SK-N-MC (cell line): ENCODE results near the gene ZNF575.
"Not testable (repeated sequence)": the region's sequence is repeated elsewhere in the genome, so short reads cannot be mapped to it uniquely, and the experiment has no call there.

Source experiments
- DNase-seq: peaks from one replicate; pipeline ENCODE4 v3.0.0-alpha.2; 2011; ENCODE audit warnings: low read depth, low spot score
- H3K27ac ChIP-seq: fragments of 200-600 bp; sonication (generic); 2 replicates; pipeline ENCODE4 v1.5.1; 2016; ENCODE audit warnings: mixed run types
- H3K36me3 ChIP-seq: fragments of 200-600 bp; sonication (generic); 2 replicates; pipeline ENCODE4 v1.6.1; 2017; ENCODE audit warnings: antibody characterized with exemption, low read length, mixed read lengths; ENCODE audit not compliant: insufficient read depth
- H3K4me3 ChIP-seq: fragments of 200-600 bp; sonication (generic); 2 replicates; pipeline ENCODE4 v1.5.1; 2016
- H3K9ac ChIP-seq: fragments of 200-600 bp; sonication (generic); 2 replicates; pipeline ENCODE4 v1.8.0; 2017; ENCODE audit warnings: mixed run types, mixed read lengths; ENCODE audit not compliant: insufficient read length
- H3K9me3 ChIP-seq: fragments of 200-600 bp; sonication (generic); 2 replicates; pipeline ENCODE4 v1.6.1; 2017; ENCODE audit warnings: low read depth, mild to moderate bottlenecking, antibody characterized with exemption, low read length, moderate library complexity, mixed read lengths
- EZH2 ChIP-seq: fragments of 200-600 bp; sonication (generic); IDR thresholded peaks from one replicate; pipeline ENCODE4 v1.6.1; 2017; ENCODE audit warnings: antibody characterized with exemption
- FOXP2 ChIP-seq: optimal IDR thresholded peaks from 2 replicates; pipeline ENCODE3; 2011; ENCODE audit warnings: mild to moderate bottlenecking, moderate library complexity; ENCODE audit not compliant: insufficient read depth; ENCODE audit errors: extremely low read length, control extremely low read depth
- POLR2AphosphoS5 ChIP-seq: IDR thresholded peaks from 2 replicates; pipeline ENCODE4 v1.6.1; 2012; ENCODE audit warnings: mild to moderate bottlenecking, low read depth, low read length, borderline replicate concordance

ZNF575 gene

GRCh38 chr19:43545276-43545675 lies 12.3 kb downstream of the ZNF575 start:
- no peak for DNase-seq
- H3K27ac ChIP-seq = no peak overlapping the region
- H3K9me3 ChIP-seq = no peaks in the 10 kb centered on the region
- peaks cover 27% of the 10 kb centered on the region; the same call in 1 of the 2 replicates for H3K36me3 ChIP-seq
- no peak overlapping the region for H3K4me3 ChIP-seq
- H3K9ac ChIP-seq = no peak overlapping the region
- TF ChIP-seq FOXP2 (no peak), EZH2 (no peak), POLR2AphosphoS5 (no peak)

- Histone ChIP-seq H3K36me3 (peaks cover 27% of the 10 kb centered on the region; the same call in 1 of the 2 replicates), H3K9me3 (no peaks in the 10 kb centered on the region), H3K9ac (no peak overlapping the region), H3K4me3 (no peak overlapping the region), H3K27ac (no peak overlapping the region)
- TF ChIP-seq EZH2 (no peak), FOXP2 (no peak), POLR2AphosphoS5 (no peak)
- DNase-seq = no peak
Observed at GRCh38 chr19:43545981-43546380, 13.0 kb downstream of the ZNF575 start.

GRCh38 chr19:43546581-43546980 lies 13.6 kb downstream of the ZNF575 start:
- TF ChIP-seq POLR2AphosphoS5 = no peak
- TF ChIP-seq FOXP2 = no peak
- no peak for TF ChIP-seq EZH2
- no peaks in the 10 kb centered on the region for H3K9me3 ChIP-seq
- no peak for DNase-seq
- peaks cover 32% of the 10 kb centered on the region; the same call in 1 of the 2 replicates for H3K36me3 ChIP-seq
- H3K27ac ChIP-seq = no peak overlapping the region
- H3K4me3 ChIP-seq = no peak overlapping the region
- H3K9ac ChIP-seq = no peak overlapping the region

- not testable (repeated sequence) for H3K4me3 ChIP-seq, H3K9ac ChIP-seq, H3K27ac ChIP-seq, H3K9me3 ChIP-seq, DNase-seq
- peaks cover 31% of the 10 kb centered on the region; the same call in 1 of the 2 replicates for H3K36me3 ChIP-seq
Observed at GRCh38 chr19:43547926-43548325, 14.9 kb downstream of the ZNF575 start.

DNA sequence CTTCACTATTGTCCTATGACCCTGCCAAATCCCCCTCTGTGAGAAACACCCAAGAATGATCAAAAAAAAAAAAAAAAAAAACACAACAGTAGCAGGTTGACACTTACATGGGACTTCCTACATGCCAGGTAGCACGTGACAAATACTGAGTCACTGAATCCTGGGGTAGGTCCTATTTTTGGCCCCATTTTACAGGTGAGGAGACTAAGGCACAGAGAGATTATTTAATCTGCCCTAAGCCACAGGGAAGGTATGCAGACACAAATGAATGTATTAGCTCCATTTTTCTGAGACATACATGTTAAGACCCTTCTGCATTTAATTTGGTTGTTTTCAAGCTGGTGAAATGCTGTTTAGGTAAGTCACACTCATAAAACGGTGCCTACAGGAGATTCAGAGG lies 15.7 kb downstream of the ZNF575 start:
- Histone ChIP-seq H3K36me3 (peaks cover 24% of the 10 kb centered on the region; the same call in 1 of the 2 replicates), H3K4me3 (no peak overlapping the region), H3K9me3 (no peaks in the 10 kb centered on the region), H3K27ac (no peak overlapping the region), H3K9ac (no peak overlapping the region)
- no peak for TF ChIP-seq POLR2AphosphoS5
- TF ChIP-seq FOXP2 = no peak
- no peak for TF ChIP-seq EZH2
- no peak for DNase-seq

GRCh38 chr19:43551399-43552197 lies 18.6 kb downstream of the ZNF575 start:
- no peak for DNase-seq
- Histone ChIP-seq H3K4me3 (no peak overlapping the region), H3K9me3 (no peaks in the 10 kb centered on the region), H3K36me3 (peaks cover 29% of the 10 kb centered on the region; the same call in 1 of the 2 replicates), H3K9ac (no peak overlapping the region), H3K27ac (no peak overlapping the region)
- TF ChIP-seq POLR2AphosphoS5 (no peak), EZH2 (no peak), FOXP2 (no peak)

DNA sequence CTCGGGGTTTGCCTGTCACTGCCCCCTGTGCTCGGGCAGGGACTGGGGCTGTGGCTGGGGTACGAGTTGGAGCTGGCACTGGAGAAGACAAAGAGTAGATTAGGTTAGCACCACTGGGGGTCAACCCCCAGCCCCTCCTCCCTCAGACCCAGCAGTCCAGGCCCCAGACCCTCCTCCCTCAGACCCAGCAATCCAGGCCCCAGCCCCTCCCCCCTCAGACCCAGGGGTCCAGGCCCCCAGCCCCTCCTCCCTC lies 19.1 kb downstream of the ZNF575 start:
- Histone ChIP-seq H3K9ac (no peak overlapping the region), H3K27ac (no peak overlapping the region), H3K36me3 (peaks cover 29% of the 10 kb centered on the region; the same call in 1 of the 2 replicates), H3K9me3 (no peaks in the 10 kb centered on the region), H3K4me3 (no peak overlapping the region)
- no peak for DNase-seq
- TF ChIP-seq FOXP2 = no peak
- TF ChIP-seq POLR2AphosphoS5 = no peak
- no peak for TF ChIP-seq EZH2

GRCh38 chr19:43552616-43553015 lies 19.6 kb downstream of the ZNF575 start:
- H3K36me3 ChIP-seq = peaks cover 29% of the 10 kb centered on the region; the same call in 1 of the 2 replicates
- DNase-seq = no peak
- H3K4me3 ChIP-seq = no peak overlapping the region
- no peaks in the 10 kb centered on the region for H3K9me3 ChIP-seq
- no peak overlapping the region for H3K27ac ChIP-seq
- H3K9ac ChIP-seq = no peak overlapping the region
- TF ChIP-seq FOXP2 (no peak), POLR2AphosphoS5 (no peak), EZH2 (no peak)

GRCh38 chr19:43553656-43554055 lies 20.7 kb downstream of the ZNF575 start:
- H3K4me3 ChIP-seq = no peak overlapping the region
- TF ChIP-seq POLR2AphosphoS5 (no peak), EZH2 (no peak)
- no peaks in the 10 kb centered on the region for H3K9me3 ChIP-seq
- peaks cover 32% of the 10 kb centered on the region; the same call in 1 of the 2 replicates for H3K36me3 ChIP-seq
- H3K9ac ChIP-seq = no peak overlapping the region
- H3K27ac ChIP-seq = no peak overlapping the region
- DNase-seq = no peak
